Omental fat pad (tissue), 4 donors: ENCODE measurements around the gene DENND2A. TPM values are rescaled to one million over a fixed set of nuclear protein-coding genes. Genes with fewer than 3 reads are reported as not detected.

Experiments
- ATAC-seq: fragments of 150-250 bp; one replicate; pipeline ENCODE4 v1.9.1; 2016; ENCODE audit warnings: mild to moderate bottlenecking, moderate library complexity; ENCODE audit not compliant: low FRiP score
- DNase-seq: peaks from one replicate; pipeline ENCODE4 v3.0.0-alpha.2; 2019; ENCODE audit warnings: low spot score
- total RNA-seq, 4 donors: library from RNA; depleted of rRNA; stranded (reverse); fragments of >200 nt; gene quantifications; one replicate each; pipeline ENCODE4 v1.1.0, GENCODE V29; 2016
- TF ChIP-seq, protein P1 (sequence below), 3 donors: fragments of 450-650 bp; IDR thresholded peaks; one replicate each; pipeline ENCODE4 v1.5.1; 2016 to 2017; ENCODE audit warnings: antibody characterized with exemption in 3 of 3, mild to moderate bottlenecking in 3 of 3, moderate library complexity in 2 of 3

DENND2A gene
- total RNA-seq, 4 donors from 2014 or later: 6.7 to 34.7 (median 15.7) TPM

DNA sequence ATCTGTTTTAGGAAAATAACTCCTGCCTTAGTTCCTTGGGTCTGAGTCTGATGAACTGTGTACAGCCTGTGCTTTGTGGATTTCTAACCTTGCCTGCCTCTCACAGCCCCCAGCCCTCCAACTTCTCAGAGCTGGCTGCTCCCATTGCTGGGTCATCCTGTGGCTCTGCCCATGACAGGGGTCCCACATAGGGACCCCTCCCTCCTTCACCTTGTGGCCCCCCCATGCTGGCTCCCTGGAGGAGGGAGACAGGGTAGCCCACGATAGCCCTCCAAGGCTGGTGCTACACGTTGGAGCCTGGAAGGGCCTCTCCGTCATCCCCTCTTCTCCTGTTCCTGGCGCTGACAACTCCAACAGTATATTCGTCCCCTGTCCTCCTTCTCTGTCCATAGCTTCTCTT, 2.8 kb upstream of the DENND2A start:
- ATAC-seq: no peak
- TF ChIP-seq, protein P1, sequence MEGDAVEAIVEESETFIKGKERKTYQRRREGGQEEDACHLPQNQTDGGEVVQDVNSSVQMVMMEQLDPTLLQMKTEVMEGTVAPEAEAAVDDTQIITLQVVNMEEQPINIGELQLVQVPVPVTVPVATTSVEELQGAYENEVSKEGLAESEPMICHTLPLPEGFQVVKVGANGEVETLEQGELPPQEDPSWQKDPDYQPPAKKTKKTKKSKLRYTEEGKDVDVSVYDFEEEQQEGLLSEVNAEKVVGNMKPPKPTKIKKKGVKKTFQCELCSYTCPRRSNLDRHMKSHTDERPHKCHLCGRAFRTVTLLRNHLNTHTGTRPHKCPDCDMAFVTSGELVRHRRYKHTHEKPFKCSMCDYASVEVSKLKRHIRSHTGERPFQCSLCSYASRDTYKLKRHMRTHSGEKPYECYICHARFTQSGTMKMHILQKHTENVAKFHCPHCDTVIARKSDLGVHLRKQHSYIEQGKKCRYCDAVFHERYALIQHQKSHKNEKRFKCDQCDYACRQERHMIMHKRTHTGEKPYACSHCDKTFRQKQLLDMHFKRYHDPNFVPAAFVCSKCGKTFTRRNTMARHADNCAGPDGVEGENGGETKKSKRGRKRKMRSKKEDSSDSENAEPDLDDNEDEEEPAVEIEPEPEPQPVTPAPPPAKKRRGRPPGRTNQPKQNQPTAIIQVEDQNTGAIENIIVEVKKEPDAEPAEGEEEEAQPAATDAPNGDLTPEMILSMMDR (IDR thresholded peaks at IDR 0.05): no peak
- no peak for DNase-seq

DNA sequence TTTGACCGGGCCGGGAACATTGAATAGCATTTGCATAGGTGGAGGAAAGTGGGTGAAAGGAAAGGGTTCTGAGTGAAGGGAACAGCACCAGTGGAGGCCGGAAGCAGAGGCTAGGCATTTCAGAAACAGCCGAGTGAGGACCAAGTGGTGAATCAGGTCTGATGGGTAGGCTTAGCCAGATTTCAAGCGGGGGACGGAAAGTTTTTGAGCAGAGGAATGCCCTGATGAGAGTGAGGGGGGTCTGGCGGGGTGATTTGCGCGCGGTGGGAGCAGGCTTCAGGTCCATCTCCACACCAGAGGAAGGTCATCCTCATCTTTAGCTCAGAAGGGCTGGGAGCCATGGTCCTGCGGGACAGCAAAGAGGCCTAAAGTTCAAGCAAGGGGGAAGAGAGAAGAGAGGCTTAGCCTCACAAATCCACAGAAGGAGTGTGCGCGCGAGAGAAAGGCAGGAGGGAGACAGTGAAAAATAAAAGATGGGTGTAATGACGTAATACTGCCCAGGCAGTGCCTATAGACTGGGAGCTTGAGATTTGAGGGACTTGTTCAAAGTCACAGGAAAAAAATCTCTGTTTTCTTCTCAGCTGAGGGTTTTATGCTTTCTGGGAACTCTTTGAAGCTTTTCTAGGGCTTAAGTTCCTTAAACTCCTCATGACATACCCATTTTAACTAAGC, 1.0 kb upstream of the DENND2A start:
- TF ChIP-seq, protein P1 (IDR thresholded peaks at IDR 0.05): no peak
- DNase-seq (no peak), ATAC-seq (no peak)

DNA sequence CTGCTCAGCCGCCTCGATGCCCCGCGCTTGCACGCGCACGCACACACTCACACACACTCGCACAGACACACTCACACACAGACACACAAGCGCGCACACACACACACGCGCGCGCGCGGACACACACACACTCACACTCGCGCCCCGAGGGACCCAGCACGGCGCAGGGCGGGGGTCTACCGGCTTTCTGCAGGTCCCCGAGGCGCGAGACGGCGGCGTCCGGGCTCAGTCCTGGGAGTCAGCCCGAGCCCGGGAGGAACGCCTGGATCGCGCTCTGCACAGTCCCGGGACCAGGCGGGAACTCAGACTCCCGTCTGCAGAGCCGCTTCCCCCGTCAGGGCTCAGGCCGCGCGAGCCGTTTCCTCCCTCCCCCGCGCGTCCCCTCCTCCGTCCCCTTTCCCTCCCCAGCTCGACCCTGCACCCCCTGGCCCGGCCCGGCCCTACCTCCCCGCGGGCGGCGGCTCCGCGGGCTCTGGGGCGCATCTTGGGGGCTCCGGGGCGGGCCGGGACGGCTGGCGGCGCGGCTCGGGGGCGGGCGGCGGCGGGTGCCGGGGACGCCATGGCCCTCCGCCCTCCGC, 464 bp downstream of the DENND2A start:
- DNase-seq (no peak), ATAC-seq (peak; percentile 38)
- TF ChIP-seq, protein P1 (IDR thresholded peaks at IDR 0.05): no peak

DNA sequence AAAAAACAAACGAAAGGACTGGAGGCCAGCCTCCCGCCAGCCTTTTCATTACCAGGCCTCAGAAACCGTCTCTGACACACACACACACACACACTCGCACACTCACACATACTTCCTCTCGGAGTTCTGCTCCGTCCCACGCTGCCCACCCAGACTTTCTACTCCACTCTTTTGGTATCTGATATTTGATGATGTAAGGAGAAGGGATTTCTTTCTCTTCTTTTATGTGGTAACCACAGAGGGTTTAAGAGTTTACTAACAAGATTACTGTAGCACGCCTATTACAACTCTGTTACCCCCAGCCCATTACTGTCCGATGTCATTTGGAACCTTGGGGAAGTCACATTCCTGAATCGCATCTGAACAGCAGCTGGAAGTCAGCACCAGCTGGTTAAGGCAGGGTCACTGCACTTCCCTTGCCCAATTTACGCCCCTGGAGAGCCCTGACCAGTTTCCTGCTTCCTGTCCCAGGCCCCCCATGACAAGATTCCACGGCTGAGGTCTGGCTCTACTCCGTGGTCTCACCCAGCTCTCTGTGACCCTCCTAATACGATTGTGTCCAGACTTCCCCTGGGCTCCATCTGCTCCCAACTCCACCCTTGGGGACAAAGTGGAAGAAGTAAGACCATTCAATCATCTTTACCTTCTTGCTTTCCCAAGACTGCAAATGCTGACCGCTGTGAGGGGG, 1.1 kb downstream of the DENND2A start:
- ATAC-seq (no peak), DNase-seq (no peak)
- TF ChIP-seq, protein P1 (IDR thresholded peaks at IDR 0.05): no peak

DNA sequence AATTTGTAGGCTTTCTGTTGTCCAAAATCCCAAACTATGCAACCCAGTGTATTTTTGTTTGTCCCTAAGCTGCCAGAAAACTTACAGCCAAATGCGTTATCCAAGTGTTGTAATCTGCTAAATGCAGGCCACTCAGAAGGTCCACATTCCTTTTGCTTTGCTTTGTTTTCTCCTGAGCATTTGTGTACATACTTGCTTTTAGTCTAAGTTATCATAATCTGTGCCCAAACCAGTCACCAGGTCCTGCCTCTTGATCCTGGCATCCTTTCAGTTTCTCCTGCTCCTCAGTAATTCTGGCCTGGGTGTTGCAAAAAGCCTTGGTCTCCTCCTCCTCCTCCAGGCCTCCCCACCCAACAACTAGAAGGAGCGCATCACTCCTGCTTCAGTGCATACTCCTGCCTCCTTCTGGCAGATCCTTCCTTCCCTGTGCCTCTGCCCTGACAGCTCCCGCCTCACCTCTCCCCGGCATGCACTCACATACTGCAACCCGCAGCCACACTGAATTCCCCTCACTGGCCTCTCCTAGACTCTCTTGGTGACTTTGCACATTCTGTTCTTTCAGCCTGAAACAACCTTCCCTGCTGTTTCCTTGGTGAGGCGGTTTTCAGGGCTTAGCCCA, 2.3 kb downstream of the DENND2A start:
- TF ChIP-seq, protein P1 (IDR thresholded peaks at IDR 0.05): no peak
- no peak for DNase-seq
- peak; percentile 20 for ATAC-seq

DNA sequence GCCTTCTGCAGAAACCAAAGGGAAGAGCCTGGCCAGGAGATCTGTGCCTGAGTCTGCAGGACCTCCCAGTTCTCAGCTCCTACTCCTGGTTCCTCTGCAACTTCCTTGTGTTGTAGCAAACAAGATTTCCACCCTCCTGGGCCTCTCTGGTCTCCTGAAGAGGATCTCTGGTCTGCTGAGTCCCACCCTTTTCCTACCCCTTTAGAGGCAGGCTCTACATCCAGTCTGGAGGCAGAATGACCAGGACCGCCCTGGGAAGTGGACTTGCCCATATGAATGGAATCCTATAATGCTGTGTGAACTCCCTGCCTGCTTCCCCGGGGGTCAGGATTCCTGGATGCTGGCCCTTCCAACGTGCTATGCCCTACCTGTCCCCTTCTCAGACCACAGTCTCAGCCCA, 3.2 kb downstream of the DENND2A start:
- DNase-seq: no peak
- TF ChIP-seq, protein P1 (IDR thresholded peaks at IDR 0.05): no peak
- no peak for ATAC-seq
